Measurements from ENCODE around the gene TP53I11.

Gene TP53I11

GRCh38 chr11:44931466-44931865 is 19.2 kb downstream of the TP53I11 start:
- Histone ChIP-seq H3K36me3 (ENCODE audit: control insufficient read depth in 1 of 2, insufficient read depth in 2 of 2, low read length in 2 of 2) (peaks cover 5 to 10% of the 10 kb centered on the region in 2 experiments), H3K18ac (ENCODE audit: low read length) (no peak overlapping the region), H2BK5ac (ENCODE audit: low read depth, low read length, poor library complexity) (no peak overlapping the region), H3K23ac (ENCODE audit: low read length) (no peak overlapping the region), H3K79me1 (ENCODE audit: low read length) (no peaks in the 10 kb centered on the region), H3K79me2 (ENCODE audit: control insufficient read depth, insufficient read depth, low read length, poor library complexity) (no peaks in the 10 kb centered on the region), H2AK5ac (ENCODE audit: low read length) (no peak overlapping the region), H3K4me3 (ENCODE audit: low read depth, low read length) (no peak overlapping the region), H3K9me3 (ENCODE audit: insufficient read depth, low read depth, low read length) (peaks cover under 1% of the 10 kb centered on the region), H3K14ac (ENCODE audit: low read length) (no peak overlapping the region), H3K4ac (ENCODE audit: low read depth, low read length) (no peak overlapping the region), H3K4me1 (ENCODE audit: control insufficient read depth in 1 of 2, insufficient read depth in 2 of 2, low read length in 2 of 2) (peaks cover 4 to 5% of the 10 kb centered on the region in 2 experiments), H3K4me2 (ENCODE audit: low read length) (no peak overlapping the region), H4K12ac (ENCODE audit: low read depth, low read length) (no peak overlapping the region), H3K27me3 (ENCODE audit: insufficient read depth, low read length) (no peaks in the 10 kb centered on the region), H2AFZ (ENCODE audit: insufficient read depth, low read length, poor library complexity) (no peak overlapping the region), H2BK12ac (ENCODE audit: low read length) (no peak overlapping the region), H4K91ac (ENCODE audit: low read depth, low read length) (no peak overlapping the region), H2BK120ac (ENCODE audit: insufficient read depth, low read length, poor library complexity) (no peak overlapping the region), H3K9ac (ENCODE audit: low read length) (no peak overlapping the region), H4K8ac (ENCODE audit: low read depth, low read length) (no peak overlapping the region), H3K27ac (ENCODE audit: low read depth, low read length) (no peak overlapping the region)
- no CpG with 5 or more reads among the region's 3 CpGs for WGBS (ENCODE audit: extremely low coverage, insufficient coverage, insufficient read length)
- peak in 1 of 2 donors; percentile 55 for DNase-seq

- Histone ChIP-seq H2AFZ (ENCODE audit: insufficient read depth, low read length, poor library complexity) (no peak overlapping the region), H3K4ac (ENCODE audit: low read depth, low read length) (no peak overlapping the region), H3K79me1 (ENCODE audit: low read length) (no peaks in the 10 kb centered on the region), H3K23ac (ENCODE audit: low read length) (no peak overlapping the region), H4K12ac (ENCODE audit: low read depth, low read length) (no peak overlapping the region), H3K18ac (ENCODE audit: low read length) (no peak overlapping the region), H4K8ac (ENCODE audit: low read depth, low read length) (no peak overlapping the region), H3K9me3 (ENCODE audit: insufficient read depth, low read depth, low read length) (peaks cover 2% of the 10 kb centered on the region), H3K14ac (ENCODE audit: low read length) (no peak overlapping the region), H3K27me3 (ENCODE audit: insufficient read depth, low read length) (no peaks in the 10 kb centered on the region), H3K36me3 (ENCODE audit: control insufficient read depth in 1 of 2, insufficient read depth in 2 of 2, low read length in 2 of 2) (peaks cover 5 to 10% of the 10 kb centered on the region in 2 experiments), H4K91ac (ENCODE audit: low read depth, low read length) (no peak overlapping the region), H2BK12ac (ENCODE audit: low read length) (no peak overlapping the region), H3K9ac (ENCODE audit: low read length) (no peak overlapping the region), H2AK5ac (ENCODE audit: low read length) (no peak overlapping the region), H3K79me2 (ENCODE audit: control insufficient read depth, insufficient read depth, low read length, poor library complexity) (no peaks in the 10 kb centered on the region), H3K4me3 (ENCODE audit: low read depth, low read length) (no peak overlapping the region), H2BK5ac (ENCODE audit: low read depth, low read length, poor library complexity) (no peak overlapping the region), H2BK120ac (ENCODE audit: insufficient read depth, low read length, poor library complexity) (no peak overlapping the region), H3K27ac (ENCODE audit: low read depth, low read length) (no peak overlapping the region), H3K4me2 (ENCODE audit: low read length) (no peak overlapping the region), H3K4me1 (ENCODE audit: control insufficient read depth in 1 of 2, insufficient read depth in 2 of 2, low read length in 2 of 2) (peaks cover 4 to 5% of the 10 kb centered on the region in 2 experiments)
- DNase-seq: no peak
- no CpG with 5 or more reads among the region's 13 CpGs for whole genome bisulfite sequencing (ENCODE audit: extremely low coverage, insufficient coverage, insufficient read length)
Measured at GRCh38 chr11:44930588-44931302, 19.9 kb downstream of the TP53I11 start.

- Histone ChIP-seq H3K27ac (ENCODE audit: low read depth, low read length) (no peak overlapping the region), H4K12ac (ENCODE audit: low read depth, low read length) (no peak overlapping the region), H3K4me1 (ENCODE audit: control insufficient read depth in 1 of 2, insufficient read depth in 2 of 2, low read length in 2 of 2) (peaks cover 4 to 5% of the 10 kb centered on the region in 2 experiments), H3K4me3 (ENCODE audit: low read depth, low read length) (no peak overlapping the region), H2AFZ (ENCODE audit: insufficient read depth, low read length, poor library complexity) (no peak overlapping the region), H3K79me2 (ENCODE audit: control insufficient read depth, insufficient read depth, low read length, poor library complexity) (no peaks in the 10 kb centered on the region), H3K79me1 (ENCODE audit: low read length) (no peaks in the 10 kb centered on the region), H2BK5ac (ENCODE audit: low read depth, low read length, poor library complexity) (no peak overlapping the region), H3K14ac (ENCODE audit: low read length) (no peak overlapping the region), H4K91ac (ENCODE audit: low read depth, low read length) (no peak overlapping the region), H2BK120ac (ENCODE audit: insufficient read depth, low read length, poor library complexity) (no peak overlapping the region), H2AK5ac (ENCODE audit: low read length) (no peak overlapping the region), H3K9me3 (ENCODE audit: insufficient read depth, low read depth, low read length) (peaks cover 2% of the 10 kb centered on the region), H3K36me3 (ENCODE audit: control insufficient read depth in 1 of 2, insufficient read depth in 2 of 2, low read length in 2 of 2) (peaks cover 0 to 1% of the 10 kb centered on the region in 2 experiments), H3K18ac (ENCODE audit: low read length) (no peak overlapping the region), H4K8ac (ENCODE audit: low read depth, low read length) (no peak overlapping the region), H3K23ac (ENCODE audit: low read length) (no peak overlapping the region), H3K4me2 (ENCODE audit: low read length) (no peak overlapping the region), H3K9ac (ENCODE audit: low read length) (no peak overlapping the region), H2BK12ac (ENCODE audit: low read length) (no peak overlapping the region), H3K27me3 (ENCODE audit: insufficient read depth, low read length) (no peaks in the 10 kb centered on the region), H3K4ac (ENCODE audit: low read depth, low read length) (no peak overlapping the region)
- peak; percentile 40 to 44 for DNase-seq
- no CpG with 5 or more reads among the region's 4 CpGs for WGBS (ENCODE audit: extremely low coverage, insufficient coverage, insufficient read length)
Measured at GRCh38 chr11:44928816-44929215, 21.9 kb downstream of the TP53I11 start.

GRCh38 chr11:44928144-44928543 is 22.5 kb downstream of the TP53I11 start:
- Histone ChIP-seq H3K4me2 (ENCODE audit: low read length) (no peak overlapping the region), H3K14ac (ENCODE audit: low read length) (no peak overlapping the region), H3K4me3 (ENCODE audit: low read depth, low read length) (no peak overlapping the region), H4K8ac (ENCODE audit: low read depth, low read length) (no peak overlapping the region), H4K91ac (ENCODE audit: low read depth, low read length) (no peak overlapping the region), H2AFZ (ENCODE audit: insufficient read depth, low read length, poor library complexity) (no peak overlapping the region), H3K4ac (ENCODE audit: low read depth, low read length) (no peak overlapping the region), H3K36me3 (ENCODE audit: control insufficient read depth in 1 of 2, insufficient read depth in 2 of 2, low read length in 2 of 2) (no peaks in the 10 kb centered on the region), H3K27ac (ENCODE audit: low read depth, low read length) (no peak overlapping the region), H3K18ac (ENCODE audit: low read length) (no peak overlapping the region), H2BK5ac (ENCODE audit: low read depth, low read length, poor library complexity) (no peak overlapping the region), H3K9ac (ENCODE audit: low read length) (no peak overlapping the region), H2AK5ac (ENCODE audit: low read length) (no peak overlapping the region), H2BK120ac (ENCODE audit: insufficient read depth, low read length, poor library complexity) (no peak overlapping the region), H3K79me1 (ENCODE audit: low read length) (no peaks in the 10 kb centered on the region), H3K79me2 (ENCODE audit: control insufficient read depth, insufficient read depth, low read length, poor library complexity) (no peaks in the 10 kb centered on the region), H3K23ac (ENCODE audit: low read length) (no peak overlapping the region), H3K4me1 (ENCODE audit: control insufficient read depth in 1 of 2, insufficient read depth in 2 of 2, low read length in 2 of 2) (peaks cover 4 to 5% of the 10 kb centered on the region in 2 experiments), H4K12ac (ENCODE audit: low read depth, low read length) (no peak overlapping the region), H3K9me3 (ENCODE audit: insufficient read depth, low read depth, low read length) (peaks cover 2% of the 10 kb centered on the region), H2BK12ac (ENCODE audit: low read length) (no peak overlapping the region), H3K27me3 (ENCODE audit: insufficient read depth, low read length) (no peaks in the 10 kb centered on the region)
- no CpG with 5 or more reads among the region's 4 CpGs for WGBS (ENCODE audit: extremely low coverage, insufficient coverage, insufficient read length)
- DNase-seq: peak; percentile 60 to 62
